ENCODE data around the gene NEXN.

GRCh38 chr1:77984629-77985028 lies 96.2 kb downstream of the NEXN start:
- no peak for TF ChIP-seq CTCF (IDR thresholded peaks at IDR 0.05)
- TF ChIP-seq POLR2A (IDR thresholded peaks at IDR 0.05): no peak
